ENCODE data around the gene SLC7A9. TPM values are rescaled to one million over a fixed set of nuclear protein-coding genes. Genes with fewer than 3 reads are reported as not detected.

The SLC7A9 gene
- total RNA-seq, 4 donors from 2014 or later, result 0.33 to 0.78 (median 0.52) TPM; not detected in 1

DNA sequence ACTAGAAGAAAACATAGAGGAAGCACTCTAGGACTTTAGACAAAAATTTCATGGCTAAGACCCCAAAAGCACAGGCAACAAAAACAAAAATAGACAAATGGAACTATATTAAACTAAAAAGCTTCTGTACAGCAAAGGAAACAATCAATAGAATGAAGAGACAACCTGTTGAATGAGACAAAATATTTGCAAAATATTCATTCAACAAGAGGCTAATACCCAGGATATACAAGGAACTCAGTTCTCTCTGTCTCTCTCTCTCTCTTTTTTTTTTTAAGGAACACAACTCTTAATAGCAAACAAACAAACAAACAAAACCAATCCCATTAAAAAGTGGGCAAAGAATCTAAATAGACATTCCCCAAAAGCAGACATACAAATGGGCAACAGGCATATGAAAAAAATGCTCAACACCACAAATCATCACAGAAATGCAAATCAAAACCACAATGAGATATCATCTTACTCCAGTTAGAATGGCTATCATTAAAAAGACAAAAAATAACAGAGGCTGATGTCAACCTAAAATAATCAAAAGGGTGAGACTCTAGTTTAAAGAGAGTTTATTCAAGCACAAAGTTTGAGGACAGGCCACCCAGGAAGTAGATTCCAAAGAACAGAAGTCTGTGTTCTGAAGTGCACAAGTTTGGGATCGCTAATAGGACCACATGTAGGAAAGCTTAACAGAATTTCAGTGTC lies 27.1 kb upstream of the SLC7A9 start:
- Histone ChIP-seq H3K36me3 (peaks cover 26 to 77% (median 47%) of the 10 kb centered on the region in 4 donors), H3K9me3 (peaks cover 0 to 20% (median 19%) of the 10 kb centered on the region in 4 donors), H3K4me3 (no peak overlapping the region), H3K27me3 (no peaks in the 10 kb centered on the region), H3K4me1 (no peaks in the 10 kb centered on the region), H3K27ac (replicated peaks in 1 of 4) (no peak overlapping the region)
- intact Hi-C loops (cut with DNase I), result no loop called here
- DNase-seq (ENCODE audit: extremely low spot score), result no peak
- TF ChIP-seq EP300 (IDR thresholded peaks at IDR 0.05), result no peak
- TF ChIP-seq POLR2A (IDR thresholded peaks at IDR 0.05; ENCODE audit: low read depth), result no peak
- TF ChIP-seq, protein P1, sequence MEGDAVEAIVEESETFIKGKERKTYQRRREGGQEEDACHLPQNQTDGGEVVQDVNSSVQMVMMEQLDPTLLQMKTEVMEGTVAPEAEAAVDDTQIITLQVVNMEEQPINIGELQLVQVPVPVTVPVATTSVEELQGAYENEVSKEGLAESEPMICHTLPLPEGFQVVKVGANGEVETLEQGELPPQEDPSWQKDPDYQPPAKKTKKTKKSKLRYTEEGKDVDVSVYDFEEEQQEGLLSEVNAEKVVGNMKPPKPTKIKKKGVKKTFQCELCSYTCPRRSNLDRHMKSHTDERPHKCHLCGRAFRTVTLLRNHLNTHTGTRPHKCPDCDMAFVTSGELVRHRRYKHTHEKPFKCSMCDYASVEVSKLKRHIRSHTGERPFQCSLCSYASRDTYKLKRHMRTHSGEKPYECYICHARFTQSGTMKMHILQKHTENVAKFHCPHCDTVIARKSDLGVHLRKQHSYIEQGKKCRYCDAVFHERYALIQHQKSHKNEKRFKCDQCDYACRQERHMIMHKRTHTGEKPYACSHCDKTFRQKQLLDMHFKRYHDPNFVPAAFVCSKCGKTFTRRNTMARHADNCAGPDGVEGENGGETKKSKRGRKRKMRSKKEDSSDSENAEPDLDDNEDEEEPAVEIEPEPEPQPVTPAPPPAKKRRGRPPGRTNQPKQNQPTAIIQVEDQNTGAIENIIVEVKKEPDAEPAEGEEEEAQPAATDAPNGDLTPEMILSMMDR (IDR thresholded peaks at IDR 0.05), result no peak
- TF ChIP-seq POLR2AphosphoS5 (IDR thresholded peaks at IDR 0.05), result no peak
- WGBS, result 100% methylated on average over 1 of the region's 1 CpG

GRCh38 chr19:32895384-32895783 lies 25.8 kb upstream of the SLC7A9 start:
- Histone ChIP-seq H3K4me3 (no peak overlapping the region), H3K36me3 (peaks cover 26 to 74% (median 40%) of the 10 kb centered on the region in 4 donors), H3K9me3 (peaks cover 0 to 28% (median 21%) of the 10 kb centered on the region in 4 donors), H3K27ac (replicated peaks in 1 of 4) (no peak overlapping the region), H3K4me1 (no peaks in the 10 kb centered on the region), H3K27me3 (no peaks in the 10 kb centered on the region)
- intact Hi-C loops (cut with DNase I), result no loop called here
- 96% methylated on average over 3 of the region's 3 CpGs for WGBS
- DNase-seq (ENCODE audit: extremely low spot score), result no peak
- TF ChIP-seq POLR2A (IDR thresholded peaks at IDR 0.05; ENCODE audit: low read depth) (no peak), EP300 (IDR thresholded peaks at IDR 0.05) (no peak), POLR2AphosphoS5 (IDR thresholded peaks at IDR 0.05) (no peak)
- TF ChIP-seq, protein P1 (IDR thresholded peaks at IDR 0.05), result no peak

- H3K27ac ChIP-seq (replicated peaks in 1 of 4), result no peak overlapping the region
- intact Hi-C loops (cut with DNase I), result no loop called here
- TF ChIP-seq, protein P1 (IDR thresholded peaks at IDR 0.05), result no peak
- no peak for TF ChIP-seq EP300 (IDR thresholded peaks at IDR 0.05)
- TF ChIP-seq POLR2AphosphoS5 (IDR thresholded peaks at IDR 0.05), result no peak
- no peak for TF ChIP-seq POLR2A (IDR thresholded peaks at IDR 0.05; ENCODE audit: low read depth)
- no peak for DNase-seq (ENCODE audit: extremely low spot score)
- H3K9me3 ChIP-seq, result peaks cover 0 to 28% (median 21%) of the 10 kb centered on the region in 4 donors
- no peaks in the 10 kb centered on the region for H3K27me3 ChIP-seq
- H3K4me1 ChIP-seq, result no peaks in the 10 kb centered on the region
- no peak overlapping the region for H3K4me3 ChIP-seq
- peaks cover 4 to 66% (median 31%) of the 10 kb centered on the region in 4 donors for H3K36me3 ChIP-seq
- WGBS, result 99% methylated on average over 2 of the region's 2 CpGs
These were observed 22.0 kb upstream of the SLC7A9 start for GRCh38 chr19:32891609-32892008.

- WGBS, result 100% methylated on average over 9 of the region's 10 CpGs
- intact Hi-C loops (cut with DNase I), result no loop called here
These were observed 21.3 kb upstream of the SLC7A9 start for GRCh38 chr19:32890841-32891240.

More at GRCh38 chr19:32890841-32891240, 21.3 kb upstream of the SLC7A9 start:
- H3K9me3 ChIP-seq, result peaks cover 0 to 28% (median 20%) of the 10 kb centered on the region in 4 donors
- no peak overlapping the region for H3K27ac ChIP-seq (replicated peaks in 1 of 4)
- H3K4me1 ChIP-seq, result no peaks in the 10 kb centered on the region
- no peak for TF ChIP-seq POLR2A (IDR thresholded peaks at IDR 0.05; ENCODE audit: low read depth)
- no peak for TF ChIP-seq POLR2AphosphoS5 (IDR thresholded peaks at IDR 0.05)
- TF ChIP-seq, protein P1 (IDR thresholded peaks at IDR 0.05), result no peak
- TF ChIP-seq EP300 (IDR thresholded peaks at IDR 0.05), result no peak
- no peaks in the 10 kb centered on the region for H3K27me3 ChIP-seq
- no peak overlapping the region for H3K4me3 ChIP-seq
- H3K36me3 ChIP-seq, result peaks cover 4 to 71% (median 37%) of the 10 kb centered on the region in 4 donors
- DNase-seq (ENCODE audit: extremely low spot score), result no peak

All from esophagus muscularis mucosa (tissue), 4 donors.